ENCODE data around the gene TTC23.
A peak's percentile ranks its signal among the peaks of the same experiment; 100 is the strongest.

TTC23 gene

GRCh38 chr15:99106417-99107220 is 142.8 kb downstream of the TTC23 start:
- no peak for DNase-seq (ENCODE audit: low read depth in 1 of 2, low spot score in 1 of 2)

- no peak for DNase-seq (ENCODE audit: low read depth in 1 of 2, low spot score in 1 of 2)
Observed at GRCh38 chr15:99105514-99106341, 143.7 kb downstream of the TTC23 start.

- no peak for DNase-seq (ENCODE audit: low read depth in 1 of 2, low spot score in 1 of 2)
Observed at GRCh38 chr15:99104788-99105513, 144.4 kb downstream of the TTC23 start, which contains the start of gene SYNM. TSS of gene SYNM (plus strand) at chr15:99105080. CDS start at chr15:99105200, 120 bp downstream.

- no peak for DNase-seq (ENCODE audit: low read depth in 1 of 2, low spot score in 1 of 2)
Observed at GRCh38 chr15:99103279-99103678, 146.1 kb downstream of the TTC23 start.

GRCh38 chr15:99102332-99103235 is 146.8 kb downstream of the TTC23 start:
- DNase-seq (ENCODE audit: low read depth in 1 of 2, low spot score in 1 of 2), result no peak

GRCh38 chr15:99101501-99101900 is 147.9 kb downstream of the TTC23 start:
- DNase-seq (ENCODE audit: low read depth in 1 of 2, low spot score in 1 of 2), result no peak

GRCh38 chr15:99100245-99101173 is 148.9 kb downstream of the TTC23 start:
- DNase-seq (ENCODE audit: low read depth in 1 of 2, low spot score in 1 of 2), result peak in 1 of 2 donors; percentile 23

GRCh38 chr15:99099661-99100060 is 149.7 kb downstream of the TTC23 start:
- no peak for DNase-seq (ENCODE audit: low read depth in 1 of 2, low spot score in 1 of 2)

GRCh38 chr15:99098991-99099390 is 150.4 kb downstream of the TTC23 start:
- no peak for DNase-seq (ENCODE audit: low read depth in 1 of 2, low spot score in 1 of 2)

GRCh38 chr15:99098426-99098825 is 151.0 kb downstream of the TTC23 start:
- no peak for DNase-seq (ENCODE audit: low read depth in 1 of 2, low spot score in 1 of 2)

GRCh38 chr15:99097441-99098410 is 151.7 kb downstream of the TTC23 start:
- no peak for DNase-seq (ENCODE audit: low read depth in 1 of 2, low spot score in 1 of 2)

GRCh38 chr15:99096894-99097426 is 152.4 kb downstream of the TTC23 start:
- no peak for DNase-seq (ENCODE audit: low read depth in 1 of 2, low spot score in 1 of 2)

- no peak for DNase-seq (ENCODE audit: low read depth in 1 of 2, low spot score in 1 of 2)
Observed at GRCh38 chr15:99096173-99096893, 153.0 kb downstream of the TTC23 start.

GRCh38 chr15:99095626-99096025 is 153.8 kb downstream of the TTC23 start:
- DNase-seq (ENCODE audit: low read depth in 1 of 2, low spot score in 1 of 2), result no peak

GRCh38 chr15:99092554-99093172 is 156.7 kb downstream of the TTC23 start:
- no peak for DNase-seq (ENCODE audit: low read depth in 1 of 2, low spot score in 1 of 2)

- DNase-seq (ENCODE audit: low read depth in 1 of 2, low spot score in 1 of 2), result no peak
Observed at GRCh38 chr15:99090938-99091337, 158.4 kb downstream of the TTC23 start.

All from stimulated activated CD4-positive, alpha-beta T cell treated with anti-CD3 and anti-CD28 coated beads, Interleukin-15, amount 100 ng/mL, for 1 hour (primary cell).